H9 (cell line): ENCODE measurements around the gene SETBP1. TPM values are rescaled to one million over a fixed set of nuclear protein-coding genes. Genes with fewer than 3 reads are reported as not detected.

Experiments used
- DNase-seq: peaks from one replicate; pipeline ENCODE4 v3.0.0-alpha.2; 2017
- H2AFZ ChIP-seq: one replicate; pipeline ENCODE4 v1.6.1; 2013; ENCODE audit warnings: mild to moderate bottlenecking, low read length, control low read depth, moderate library complexity
- H2AK5ac ChIP-seq: 2 replicates; pipeline ENCODE4 v1.6.1; 2013; ENCODE audit warnings: low read length, control low read depth, mixed read lengths; ENCODE audit not compliant: insufficient read length
- H2BK120ac ChIP-seq: one replicate; pipeline ENCODE4 v1.6.1; 2013; ENCODE audit warnings: low read depth, mild to moderate bottlenecking, low read length, control low read depth, inconsistent platforms; ENCODE audit not compliant: poor library complexity, severe bottlenecking
- H2BK12ac ChIP-seq: 2 replicates; pipeline ENCODE4 v1.6.1; 2013; ENCODE audit warnings: low read length, control low read depth, mixed read lengths, low read depth; ENCODE audit not compliant: insufficient read length
- H2BK15ac ChIP-seq: 2 replicates; pipeline ENCODE4 v1.6.1; 2013; ENCODE audit warnings: low read depth, low read length, control low read depth
- H2BK20ac ChIP-seq: one replicate; pipeline ENCODE4 v1.6.1; 2013; ENCODE audit warnings: low read depth, mild to moderate bottlenecking, low read length, control low read depth, inconsistent platforms; ENCODE audit not compliant: poor library complexity, severe bottlenecking
- H2BK5ac ChIP-seq: 2 replicates; pipeline ENCODE4 v1.6.1; 2013; ENCODE audit warnings: low read length, control low read depth, mixed read lengths; ENCODE audit not compliant: insufficient read length
- H3K14ac ChIP-seq: 2 replicates; pipeline ENCODE4 v1.6.1; 2013; ENCODE audit warnings: low read length, control low read depth; ENCODE audit not compliant: insufficient read depth
- H3K18ac ChIP-seq: 2 replicates; pipeline ENCODE4 v1.6.1; 2013; ENCODE audit warnings: low read depth, mild to moderate bottlenecking, mixed read lengths, low read length, control low read depth; ENCODE audit not compliant: insufficient read length
- H3K23ac ChIP-seq: 2 replicates; pipeline ENCODE4 v1.6.1; 2013; ENCODE audit warnings: low read length, control low read depth, mixed read lengths, low read depth; ENCODE audit not compliant: insufficient read length
- H3K23me2 ChIP-seq: 2 replicates; pipeline ENCODE4 v1.6.1; 2013; ENCODE audit warnings: low read depth, mild to moderate bottlenecking, mixed read lengths, low read length, control low read depth; ENCODE audit not compliant: insufficient read length, poor library complexity, severe bottlenecking
- H3K27ac ChIP-seq: 2 replicates; pipeline ENCODE4 v1.5.1; 2013; ENCODE audit warnings: low read length, control low read depth, mixed read lengths, low read depth; ENCODE audit not compliant: insufficient read length
- H3K27me3 ChIP-seq: 2 replicates; pipeline ENCODE4 v1.6.1; 2013; ENCODE audit warnings: low read length, control low read depth, inconsistent platforms; ENCODE audit not compliant: insufficient read depth
- H3K4ac ChIP-seq: 2 replicates; pipeline ENCODE4 v1.6.1; 2013; ENCODE audit warnings: low read depth, mild to moderate bottlenecking, control low read depth, inconsistent platforms, low read length, moderate library complexity
- H3K4me1 ChIP-seq: 2 replicates; pipeline ENCODE4 v1.6.1; 2013; ENCODE audit warnings: low read length, control low read depth, inconsistent platforms; ENCODE audit not compliant: insufficient read depth
- H3K4me2 ChIP-seq: 2 replicates; pipeline ENCODE4 v1.6.1; 2013; ENCODE audit warnings: low read length, control low read depth, mixed read lengths; ENCODE audit not compliant: insufficient read length, insufficient read depth
- H3K56ac ChIP-seq: 2 replicates; pipeline ENCODE4 v1.6.1; 2013; ENCODE audit warnings: low read depth, mild to moderate bottlenecking, mixed read lengths, low read length, control low read depth; ENCODE audit not compliant: insufficient read length
- H3K79me1 ChIP-seq: 2 replicates; pipeline ENCODE4 v1.6.1; 2013; ENCODE audit warnings: low read depth, mild to moderate bottlenecking, moderate library complexity, low read length, control low read depth, inconsistent platforms; ENCODE audit not compliant: insufficient read depth, poor library complexity, severe bottlenecking
- H3K79me2 ChIP-seq: 2 replicates; pipeline ENCODE4 v1.6.1; 2013; ENCODE audit warnings: low read length, control low read depth, inconsistent platforms; ENCODE audit not compliant: insufficient read depth
- H3K9ac ChIP-seq: 2 replicates; pipeline ENCODE4 v1.6.1; 2013; ENCODE audit warnings: low read length, control low read depth, mixed read lengths; ENCODE audit not compliant: insufficient read length; ENCODE audit errors: extremely low read depth
- H3K9me3 ChIP-seq: one replicate; pipeline ENCODE4 v1.6.1; 2013; ENCODE audit warnings: low read depth, low read length, inconsistent platforms; ENCODE audit not compliant: control insufficient read depth
- H3T11ph ChIP-seq: one replicate; pipeline ENCODE4 v1.6.1; 2013; ENCODE audit warnings: mild to moderate bottlenecking, low read length, control low read depth, inconsistent platforms
- H4K20me1 ChIP-seq: one replicate; pipeline ENCODE4 v1.6.1; 2013; ENCODE audit not compliant: control insufficient read depth, insufficient read length, insufficient read depth
- H4K5ac ChIP-seq: 2 replicates; pipeline ENCODE4 v1.6.1; 2013; ENCODE audit warnings: low read depth, mild to moderate bottlenecking, mixed read lengths, low read length, control low read depth; ENCODE audit not compliant: insufficient read length
- H4K8ac ChIP-seq: replicated peaks from 2 replicates; pipeline ENCODE4 v1.6.1; 2013; ENCODE audit warnings: low read length, control low read depth, mixed read lengths, low read depth; ENCODE audit not compliant: insufficient read length
- H4K91ac ChIP-seq: 2 replicates; pipeline ENCODE4 v1.6.1; 2013; ENCODE audit warnings: low read depth, mild to moderate bottlenecking, moderate library complexity, mixed read lengths, low read length, control low read depth; ENCODE audit not compliant: insufficient read length
- H3K27ac Mint-ChIP-seq, 3 experiments: 2 replicates in 2 of 3; 3 replicates in 1 of 3; pipeline ENCODE4 v1.8.0; 2020 to 2021; ENCODE audit warnings: mixed read lengths in 3 of 3, mild to moderate bottlenecking in 1 of 3, moderate library complexity in 1 of 3
- H3K27me3 Mint-ChIP-seq: 2 replicates; pipeline ENCODE4 v1.8.0; 2021; ENCODE audit warnings: low read depth, mild to moderate bottlenecking, moderate library complexity, mixed read lengths
- H3K36me3 Mint-ChIP-seq, 3 experiments: 2 replicates in 2 of 3; 3 replicates in 1 of 3; pipeline ENCODE4 v1.8.0; 2020 to 2021; ENCODE audit warnings: low read depth in 3 of 3, mixed read lengths in 3 of 3; ENCODE audit not compliant: insufficient read depth in 1 of 3
- H3K4me1 Mint-ChIP-seq, 2 experiments: 2 replicates each; pipeline ENCODE4 v1.8.0; 2020; ENCODE audit warnings: mixed read lengths in 2 of 2
- H3K4me3 Mint-ChIP-seq, 2 experiments: 2 replicates in 1 of 2; 3 replicates in 1 of 2; pipeline ENCODE4 v1.8.0; 2020 to 2021; ENCODE audit warnings: mild to moderate bottlenecking in 2 of 2, mixed read lengths in 2 of 2, moderate library complexity in 1 of 2
- H3K9me3 Mint-ChIP-seq, 2 experiments: 2 replicates in 1 of 2; 3 replicates in 1 of 2; pipeline ENCODE4 v1.8.0; 2020; ENCODE audit warnings: mild to moderate bottlenecking in 2 of 2, mixed read lengths in 2 of 2, moderate library complexity in 1 of 2
- total RNA-seq: library from RNA; stranded (reverse); gene quantifications from 2 replicates; pipeline ENCODE4 v1.2.1, GENCODE V29; 2021
- TF ChIP-seq, protein P1 (sequence below): fragments of 200-600 bp; sonication (generic); conservative IDR thresholded peaks from 3 replicates; pipeline ENCODE4 v1.8.0; 2021; ENCODE audit warnings: antibody characterized with exemption, mild to moderate bottlenecking

The SETBP1 gene
- total RNA-seq, 1 experiment from 2014 or later, result 4.6 TPM

GRCh38 chr18:44786257-44786656, 105.6 kb downstream of the SETBP1 start:
- H3K27me3 ChIP-seq, result no peaks in the 10 kb centered on the region
- H3T11ph ChIP-seq, result no peak overlapping the region
- no peak overlapping the region for H3K4ac ChIP-seq
- no peak overlapping the region for H2AFZ ChIP-seq
- H3K79me2 ChIP-seq, result no peaks in the 10 kb centered on the region
- H2AK5ac ChIP-seq, result no peak overlapping the region
- no peak overlapping the region for H3K18ac ChIP-seq
- no peaks in the 10 kb centered on the region for H4K20me1 ChIP-seq
- H3K9ac ChIP-seq, result no peak overlapping the region
- H2BK120ac ChIP-seq, result no peak overlapping the region
- no peak overlapping the region for H2BK12ac ChIP-seq
- no peak overlapping the region for H4K8ac ChIP-seq
- H3K23ac ChIP-seq, result no peak overlapping the region
- peaks cover 8 to 11% of the 10 kb centered on the region in 2 experiments for H3K4me1 Mint-ChIP-seq
- H3K27ac Mint-ChIP-seq, result no peak overlapping the region
- TF ChIP-seq, protein P1, sequence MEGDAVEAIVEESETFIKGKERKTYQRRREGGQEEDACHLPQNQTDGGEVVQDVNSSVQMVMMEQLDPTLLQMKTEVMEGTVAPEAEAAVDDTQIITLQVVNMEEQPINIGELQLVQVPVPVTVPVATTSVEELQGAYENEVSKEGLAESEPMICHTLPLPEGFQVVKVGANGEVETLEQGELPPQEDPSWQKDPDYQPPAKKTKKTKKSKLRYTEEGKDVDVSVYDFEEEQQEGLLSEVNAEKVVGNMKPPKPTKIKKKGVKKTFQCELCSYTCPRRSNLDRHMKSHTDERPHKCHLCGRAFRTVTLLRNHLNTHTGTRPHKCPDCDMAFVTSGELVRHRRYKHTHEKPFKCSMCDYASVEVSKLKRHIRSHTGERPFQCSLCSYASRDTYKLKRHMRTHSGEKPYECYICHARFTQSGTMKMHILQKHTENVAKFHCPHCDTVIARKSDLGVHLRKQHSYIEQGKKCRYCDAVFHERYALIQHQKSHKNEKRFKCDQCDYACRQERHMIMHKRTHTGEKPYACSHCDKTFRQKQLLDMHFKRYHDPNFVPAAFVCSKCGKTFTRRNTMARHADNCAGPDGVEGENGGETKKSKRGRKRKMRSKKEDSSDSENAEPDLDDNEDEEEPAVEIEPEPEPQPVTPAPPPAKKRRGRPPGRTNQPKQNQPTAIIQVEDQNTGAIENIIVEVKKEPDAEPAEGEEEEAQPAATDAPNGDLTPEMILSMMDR, result no peak
- no peak overlapping the region for H3K27ac ChIP-seq
- H3K4me2 ChIP-seq, result no peak overlapping the region
- H3K4me1 ChIP-seq, result no peaks in the 10 kb centered on the region
- H3K79me1 ChIP-seq, result no peaks in the 10 kb centered on the region
- H2BK15ac ChIP-seq, result no peak overlapping the region
- H3K36me3 Mint-ChIP-seq, result no peaks in the 10 kb centered on the region
- H3K56ac ChIP-seq, result no peak overlapping the region
- no peaks in the 10 kb centered on the region for H3K9me3 ChIP-seq
- no peak overlapping the region for H3K4me3 Mint-ChIP-seq
- H3K14ac ChIP-seq, result no peak overlapping the region
- H3K27me3 Mint-ChIP-seq, result no peaks in the 10 kb centered on the region
- no peak for DNase-seq
- no peak overlapping the region for H2BK20ac ChIP-seq
- H3K23me2 ChIP-seq, result no peaks in the 10 kb centered on the region
- no peak overlapping the region for H4K91ac ChIP-seq
- no peak overlapping the region for H2BK5ac ChIP-seq
- H4K5ac ChIP-seq, result no peak overlapping the region
- H3K9me3 Mint-ChIP-seq, result no peaks in the 10 kb centered on the region
